ENCODE results near the gene KCNK5. TPM values are rescaled to one million over a fixed set of nuclear protein-coding genes. Genes with fewer than 3 reads are reported as not detected.

Gene KCNK5
- total and polyA plus RNA-seq, 4 experiments from 2014 or later = 0.17 to 0.83 (median 0.79) TPM; not detected in 1

- Mint-ChIP-seq H3K4me1 (no peaks in the 10 kb centered on the region), H3K36me3 (no peaks in the 10 kb centered on the region), H3K27me3 (no peaks in the 10 kb centered on the region), H3K27ac (no peak overlapping the region), H3K9me3 (peaks cover 0 to 19% (median 10%) of the 10 kb centered on the region in 8 donors), H3K4me3 (no peak overlapping the region)
- Histone ChIP-seq H3K9me3 (ENCODE audit: control insufficient read depth in 1 of 2, low read length in 2 of 2) (no peaks in the 10 kb centered on the region), H3K27ac (ENCODE audit: low read depth, low read length) (no peak overlapping the region), H3K4me1 (ENCODE audit: insufficient read depth, low read length) (no peaks in the 10 kb centered on the region), H3K27me3 (ENCODE audit: insufficient read depth, low read length) (no peaks in the 10 kb centered on the region), H3K4me3 (ENCODE audit: low read length in 2 of 2) (no peak overlapping the region), H3K36me3 (ENCODE audit: insufficient read depth, low read length) (no peaks in the 10 kb centered on the region)
- ChIA-PET CTCF (ENCODE audit: partially characterized antibody) (no interaction called here), POLR2A (ENCODE audit: partially characterized antibody) (no interaction called here)
- DNase-seq = no peak
- intact Hi-C loops (cut with micrococcal nuclease) = no loop called here
These were observed 47.9 kb downstream of the KCNK5 start for GRCh38 chr6:39181333-39181732.

GRCh38 chr6:39178804-39179203 lies 50.5 kb downstream of the KCNK5 start:
- ChIA-PET CTCF (ENCODE audit: partially characterized antibody) (interaction anchor here (1.3 kb wide), 1 partner anchor 8 kb away, joined by 3 read pairs; no protein-coding TSS in a partner anchor), POLR2A (ENCODE audit: partially characterized antibody) (no interaction called here)
- H3K9me3 Mint-ChIP-seq = peaks cover 0 to 19% (median 12%) of the 10 kb centered on the region in 8 donors
- DNase-seq = no peak
- no peaks in the 10 kb centered on the region for H3K4me1 Mint-ChIP-seq
- intact Hi-C loops (cut with micrococcal nuclease) = no loop called here
- Histone ChIP-seq H3K4me1 (ENCODE audit: insufficient read depth, low read length) (no peaks in the 10 kb centered on the region), H3K36me3 (ENCODE audit: insufficient read depth, low read length) (no peaks in the 10 kb centered on the region), H3K9me3 (ENCODE audit: control insufficient read depth in 1 of 2, low read length in 2 of 2) (no peaks in the 10 kb centered on the region), H3K4me3 (ENCODE audit: low read length in 2 of 2) (no peak overlapping the region), H3K27me3 (ENCODE audit: insufficient read depth, low read length) (no peaks in the 10 kb centered on the region), H3K27ac (ENCODE audit: low read depth, low read length) (no peak overlapping the region)
- no peak overlapping the region for H3K4me3 Mint-ChIP-seq
- H3K27me3 Mint-ChIP-seq = no peaks in the 10 kb centered on the region
- no peak overlapping the region for H3K27ac Mint-ChIP-seq
- no peaks in the 10 kb centered on the region for H3K36me3 Mint-ChIP-seq

- Mint-ChIP-seq H3K9me3 (peaks cover 0 to 19% (median 12%) of the 10 kb centered on the region in 8 donors), H3K4me1 (no peaks in the 10 kb centered on the region), H3K27ac (no peak overlapping the region), H3K4me3 (no peak overlapping the region), H3K27me3 (no peaks in the 10 kb centered on the region), H3K36me3 (no peaks in the 10 kb centered on the region)
- Histone ChIP-seq H3K27me3 (ENCODE audit: insufficient read depth, low read length) (no peaks in the 10 kb centered on the region), H3K9me3 (ENCODE audit: control insufficient read depth in 1 of 2, low read length in 2 of 2) (no peaks in the 10 kb centered on the region), H3K36me3 (ENCODE audit: insufficient read depth, low read length) (no peaks in the 10 kb centered on the region), H3K27ac (ENCODE audit: low read depth, low read length) (no peak overlapping the region), H3K4me1 (ENCODE audit: insufficient read depth, low read length) (no peaks in the 10 kb centered on the region), H3K4me3 (ENCODE audit: low read length in 2 of 2) (no peak overlapping the region)
- CTCF ChIA-PET (ENCODE audit: partially characterized antibody) = interaction anchor here (1.3 kb wide), 1 partner anchor 8 kb away, joined by 3 read pairs; no protein-coding TSS in a partner anchor
- POLR2A ChIA-PET (ENCODE audit: partially characterized antibody) = no interaction called here
- no peak for DNase-seq
- intact Hi-C loops (cut with micrococcal nuclease) = no loop called here
These were observed 51.0 kb downstream of the KCNK5 start for GRCh38 chr6:39178235-39178634.

GRCh38 chr6:39177130-39177529 lies 52.1 kb downstream of the KCNK5 start:
- Histone ChIP-seq H3K27me3 (ENCODE audit: insufficient read depth, low read length) (no peaks in the 10 kb centered on the region), H3K4me1 (ENCODE audit: insufficient read depth, low read length) (no peaks in the 10 kb centered on the region), H3K9me3 (ENCODE audit: control insufficient read depth in 1 of 2, low read length in 2 of 2) (no peaks in the 10 kb centered on the region), H3K27ac (ENCODE audit: low read depth, low read length) (no peak overlapping the region), H3K36me3 (ENCODE audit: insufficient read depth, low read length) (no peaks in the 10 kb centered on the region), H3K4me3 (ENCODE audit: low read length in 2 of 2) (no peak overlapping the region)
- no peaks in the 10 kb centered on the region for H3K4me1 Mint-ChIP-seq
- no peak for DNase-seq
- POLR2A ChIA-PET (ENCODE audit: partially characterized antibody) = no interaction called here
- H3K27me3 Mint-ChIP-seq = no peaks in the 10 kb centered on the region
- CTCF ChIA-PET (ENCODE audit: partially characterized antibody) = no interaction called here
- H3K9me3 Mint-ChIP-seq = peaks cover 0 to 19% (median 12%) of the 10 kb centered on the region in 8 donors
- no peaks in the 10 kb centered on the region for H3K36me3 Mint-ChIP-seq
- intact Hi-C loops (cut with micrococcal nuclease) = no loop called here
- no peak overlapping the region for H3K4me3 Mint-ChIP-seq
- H3K27ac Mint-ChIP-seq = no peak overlapping the region

GRCh38 chr6:39173270-39173669 lies 56.0 kb downstream of the KCNK5 start:
- Histone ChIP-seq H3K27me3 (ENCODE audit: insufficient read depth, low read length) (no peaks in the 10 kb centered on the region), H3K9me3 (ENCODE audit: control insufficient read depth in 1 of 2, low read length in 2 of 2) (no peaks in the 10 kb centered on the region), H3K4me3 (ENCODE audit: low read length in 2 of 2) (no peak overlapping the region), H3K27ac (ENCODE audit: low read depth, low read length) (no peak overlapping the region), H3K4me1 (ENCODE audit: insufficient read depth, low read length) (no peaks in the 10 kb centered on the region), H3K36me3 (ENCODE audit: insufficient read depth, low read length) (no peaks in the 10 kb centered on the region)
- CTCF ChIA-PET (ENCODE audit: partially characterized antibody) = interaction anchor here (1.1 to 1.4 kb wide), 2 partner anchors 137 to 301 kb away, joined by 3 read pairs; no protein-coding TSS in a partner anchor
- Mint-ChIP-seq H3K27me3 (no peaks in the 10 kb centered on the region), H3K4me3 (no peak overlapping the region), H3K36me3 (no peaks in the 10 kb centered on the region), H3K9me3 (peaks cover 0 to 13% (median 10%) of the 10 kb centered on the region in 8 donors), H3K27ac (no peak overlapping the region), H3K4me1 (no peaks in the 10 kb centered on the region)
- no peak for DNase-seq
- POLR2A ChIA-PET (ENCODE audit: partially characterized antibody) = no interaction called here
- intact Hi-C loops (cut with micrococcal nuclease) = no loop called here

GRCh38 chr6:39172377-39172757 lies 56.9 kb downstream of the KCNK5 start:
- H3K36me3 Mint-ChIP-seq = no peaks in the 10 kb centered on the region

GRCh38 chr6:39171489-39172376 lies 57.5 kb downstream of the KCNK5 start:
- Histone ChIP-seq H3K27ac (ENCODE audit: low read depth, low read length) (no peak overlapping the region), H3K9me3 (ENCODE audit: control insufficient read depth in 1 of 2, low read length in 2 of 2) (no peaks in the 10 kb centered on the region), H3K4me3 (ENCODE audit: low read length in 2 of 2) (no peak overlapping the region), H3K27me3 (ENCODE audit: insufficient read depth, low read length) (no peaks in the 10 kb centered on the region), H3K4me1 (ENCODE audit: insufficient read depth, low read length) (no peaks in the 10 kb centered on the region), H3K36me3 (ENCODE audit: insufficient read depth, low read length) (no peaks in the 10 kb centered on the region)
- Mint-ChIP-seq H3K4me1 (no peaks in the 10 kb centered on the region), H3K27ac (no peak overlapping the region), H3K4me3 (no peak overlapping the region), H3K9me3 (peaks cover 0 to 7% (median 3%) of the 10 kb centered on the region in 8 donors), H3K36me3 (no peaks in the 10 kb centered on the region), H3K27me3 (no peaks in the 10 kb centered on the region)
- DNase-seq = no peak
- ChIA-PET POLR2A (ENCODE audit: partially characterized antibody) (no interaction called here), CTCF (ENCODE audit: partially characterized antibody) (interaction anchor here (8.8 kb wide), 1 partner anchor 131 kb away, joined by 248 read pairs; no protein-coding TSS in a partner anchor)
- intact Hi-C loops (cut with micrococcal nuclease) = no loop called here

More at GRCh38 chr6:39172377-39172757, 56.9 kb downstream of the KCNK5 start:
- H3K4me3 Mint-ChIP-seq = no peak overlapping the region
- intact Hi-C loops (cut with micrococcal nuclease) = no loop called here
- DNase-seq = no peak
- no peaks in the 10 kb centered on the region for H3K27me3 Mint-ChIP-seq
- H3K9me3 Mint-ChIP-seq = peaks cover 0 to 9% (median 6%) of the 10 kb centered on the region in 8 donors
- ChIA-PET CTCF (ENCODE audit: partially characterized antibody) (interaction anchor here (1.1 to 8.8 kb wide), 2 partner anchors 131 to 300 kb away, joined by 3 to 248 read pairs; no protein-coding TSS in a partner anchor), POLR2A (ENCODE audit: partially characterized antibody) (no interaction called here)
- H3K4me1 Mint-ChIP-seq = no peaks in the 10 kb centered on the region
- Histone ChIP-seq H3K9me3 (ENCODE audit: control insufficient read depth in 1 of 2, low read length in 2 of 2) (no peaks in the 10 kb centered on the region), H3K4me3 (ENCODE audit: low read length in 2 of 2) (no peak overlapping the region), H3K27me3 (ENCODE audit: insufficient read depth, low read length) (no peaks in the 10 kb centered on the region), H3K36me3 (ENCODE audit: insufficient read depth, low read length) (no peaks in the 10 kb centered on the region), H3K4me1 (ENCODE audit: insufficient read depth, low read length) (no peaks in the 10 kb centered on the region), H3K27ac (ENCODE audit: low read depth, low read length) (no peak overlapping the region)
- H3K27ac Mint-ChIP-seq = no peak overlapping the region
